ENCODE data around the gene APIP. TPM values are rescaled to one million over a fixed set of nuclear protein-coding genes. Genes with fewer than 3 reads are reported as not detected.

The APIP gene
- total RNA-seq, 1 donor from 2014 or later: 14.7 TPM

- Histone ChIP-seq H3K4me1 (no peaks in the 10 kb centered on the region), H3K27ac (no peak overlapping the region), H3K4me3 (no peak overlapping the region), H3K9me3 (no peaks in the 10 kb centered on the region), H3K36me3 (peaks cover 0 to 7% of the 10 kb centered on the region in 2 donors), H3K27me3 (no peaks in the 10 kb centered on the region)
- TF ChIP-seq POLR2AphosphoS5 (IDR thresholded peaks at IDR 0.05; ENCODE audit: insufficient read depth in 1 of 2, low read depth in 1 of 2): no peak
- TF ChIP-seq POLR2A (IDR thresholded peaks at IDR 0.05): no peak
- TF ChIP-seq, protein P1, sequence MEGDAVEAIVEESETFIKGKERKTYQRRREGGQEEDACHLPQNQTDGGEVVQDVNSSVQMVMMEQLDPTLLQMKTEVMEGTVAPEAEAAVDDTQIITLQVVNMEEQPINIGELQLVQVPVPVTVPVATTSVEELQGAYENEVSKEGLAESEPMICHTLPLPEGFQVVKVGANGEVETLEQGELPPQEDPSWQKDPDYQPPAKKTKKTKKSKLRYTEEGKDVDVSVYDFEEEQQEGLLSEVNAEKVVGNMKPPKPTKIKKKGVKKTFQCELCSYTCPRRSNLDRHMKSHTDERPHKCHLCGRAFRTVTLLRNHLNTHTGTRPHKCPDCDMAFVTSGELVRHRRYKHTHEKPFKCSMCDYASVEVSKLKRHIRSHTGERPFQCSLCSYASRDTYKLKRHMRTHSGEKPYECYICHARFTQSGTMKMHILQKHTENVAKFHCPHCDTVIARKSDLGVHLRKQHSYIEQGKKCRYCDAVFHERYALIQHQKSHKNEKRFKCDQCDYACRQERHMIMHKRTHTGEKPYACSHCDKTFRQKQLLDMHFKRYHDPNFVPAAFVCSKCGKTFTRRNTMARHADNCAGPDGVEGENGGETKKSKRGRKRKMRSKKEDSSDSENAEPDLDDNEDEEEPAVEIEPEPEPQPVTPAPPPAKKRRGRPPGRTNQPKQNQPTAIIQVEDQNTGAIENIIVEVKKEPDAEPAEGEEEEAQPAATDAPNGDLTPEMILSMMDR (IDR thresholded peaks at IDR 0.05): no peak
- intact Hi-C loops (cut with DNase I): no loop called here
- no peak for DNase-seq (ENCODE audit: extremely low spot score in 2 of 2)
These were observed 20.9 kb upstream of the APIP start for GRCh38 chr11:34936945-34937629.

- no peaks in the 10 kb centered on the region for H3K27me3 ChIP-seq
- H3K4me1 ChIP-seq: peaks cover 15% of the 10 kb centered on the region
- intact Hi-C loops (cut with DNase I): loop anchor here (5.0 kb wide), 1 partner anchor 462 kb away; no protein-coding TSS in a partner anchor
- no peak overlapping the region for H3K4me3 ChIP-seq
- no peak overlapping the region for H3K27ac ChIP-seq
- no peak for TF ChIP-seq POLR2AphosphoS5 (IDR thresholded peaks at IDR 0.05; ENCODE audit: insufficient read depth in 1 of 2, low read depth in 1 of 2)
- TF ChIP-seq, protein P1 (IDR thresholded peaks at IDR 0.05): no peak
- TF ChIP-seq POLR2A (IDR thresholded peaks at IDR 0.05): no peak
- no peak for DNase-seq (ENCODE audit: extremely low spot score in 2 of 2)
- H3K9me3 ChIP-seq: no peaks in the 10 kb centered on the region
- H3K36me3 ChIP-seq: peaks cover 0 to 10% of the 10 kb centered on the region in 2 donors
These were observed 13.9 kb upstream of the APIP start for GRCh38 chr11:34929794-34930763.

GRCh38 chr11:34928960-34929680 is 12.9 kb upstream of the APIP start:
- no peaks in the 10 kb centered on the region for H3K9me3 ChIP-seq
- H3K4me1 ChIP-seq: peaks cover 25% of the 10 kb centered on the region
- H3K4me3 ChIP-seq: no peak overlapping the region
- intact Hi-C loops (cut with DNase I): loop anchor here (5.0 kb wide), 1 partner anchor 463 kb away; no protein-coding TSS in a partner anchor
- TF ChIP-seq, protein P1 (IDR thresholded peaks at IDR 0.05): no peak
- TF ChIP-seq POLR2A (IDR thresholded peaks at IDR 0.05) (no peak), POLR2AphosphoS5 (IDR thresholded peaks at IDR 0.05; ENCODE audit: insufficient read depth in 1 of 2, low read depth in 1 of 2) (no peak)
- H3K36me3 ChIP-seq: peaks cover 0 to 10% of the 10 kb centered on the region in 2 donors
- no peak for DNase-seq (ENCODE audit: extremely low spot score in 2 of 2)
- no peak overlapping the region for H3K27ac ChIP-seq
- no peaks in the 10 kb centered on the region for H3K27me3 ChIP-seq

- no peaks in the 10 kb centered on the region for H3K9me3 ChIP-seq
- peaks cover 0 to 10% of the 10 kb centered on the region in 2 donors for H3K36me3 ChIP-seq
- H3K27ac ChIP-seq: no peak overlapping the region
- DNase-seq (ENCODE audit: extremely low spot score in 2 of 2): no peak
- TF ChIP-seq, protein P1 (IDR thresholded peaks at IDR 0.05): no peak
- no peak for TF ChIP-seq POLR2AphosphoS5 (IDR thresholded peaks at IDR 0.05; ENCODE audit: insufficient read depth in 1 of 2, low read depth in 1 of 2)
- TF ChIP-seq POLR2A (IDR thresholded peaks at IDR 0.05): no peak
- H3K4me1 ChIP-seq: peaks cover 27% of the 10 kb centered on the region
- intact Hi-C loops (cut with DNase I): loop anchor here (5.0 kb wide), 1 partner anchor 464 kb away; no protein-coding TSS in a partner anchor
- no peaks in the 10 kb centered on the region for H3K27me3 ChIP-seq
- no peak overlapping the region for H3K4me3 ChIP-seq
These were observed 12.2 kb upstream of the APIP start for GRCh38 chr11:34928268-34928959.
